COLO829 (cell line): ENCODE data around the gene LBP.
"Not testable (repeated sequence)": the region's sequence is repeated elsewhere in the genome, so short reads cannot be mapped to it uniquely, and the experiment has no call there.

Experiments used
- DNase-seq: peaks from one replicate; pipeline ENCODE4 v3.0.0; 2012; ENCODE audit warnings: low spot score

The LBP gene

DNA sequence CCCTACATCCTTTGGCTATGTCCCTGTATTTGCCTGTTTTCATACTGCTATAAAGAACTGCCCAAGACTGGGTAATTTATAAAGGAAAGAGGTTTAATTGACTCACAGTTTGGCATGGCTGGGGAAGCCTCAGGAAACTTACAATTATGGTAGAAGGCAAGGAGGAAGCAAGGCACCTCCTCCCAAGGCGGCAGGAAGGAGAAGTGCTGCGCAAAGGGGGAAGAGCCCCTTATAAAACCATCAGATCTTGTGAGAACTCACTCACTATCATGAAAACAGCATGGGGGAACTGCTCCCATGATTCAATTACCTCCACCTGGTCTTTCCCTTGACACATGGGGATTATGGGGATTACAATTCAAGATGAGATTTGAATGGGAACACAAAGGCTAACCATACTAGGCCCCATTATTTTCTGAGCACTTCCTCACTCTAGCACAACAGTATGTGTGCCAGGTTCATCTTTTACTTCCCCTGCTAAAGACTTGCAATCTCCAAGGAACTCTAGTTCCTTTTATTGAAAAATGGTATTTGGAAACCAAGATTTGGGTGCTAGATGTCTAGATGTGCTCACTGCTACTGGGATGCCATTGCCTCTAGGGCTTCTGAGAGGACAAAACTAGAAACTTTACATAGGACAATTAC lies 49.6 kb downstream of the LBP start:
- DNase-seq: not testable (repeated sequence)

DNA sequence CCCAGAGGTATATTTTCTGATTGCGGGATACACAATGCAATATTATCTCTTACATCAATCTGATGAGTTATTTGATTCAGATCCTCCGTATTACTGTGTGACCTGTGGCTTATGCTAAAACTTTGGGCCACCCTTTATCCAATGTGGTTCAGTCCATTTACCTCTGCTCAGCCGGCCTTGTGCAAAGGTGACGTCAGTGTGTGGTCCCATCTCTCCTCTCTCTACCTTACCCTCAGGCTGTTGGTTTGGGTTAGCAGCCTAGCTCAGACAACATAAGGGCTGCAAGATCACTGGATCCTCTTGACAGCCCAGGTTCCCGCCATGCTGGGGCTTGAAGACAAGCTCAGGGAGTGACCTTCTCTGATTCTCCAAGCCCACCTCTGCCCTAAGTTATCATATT lies 55.8 kb downstream of the LBP start:
- DNase-seq: no peak

DNA sequence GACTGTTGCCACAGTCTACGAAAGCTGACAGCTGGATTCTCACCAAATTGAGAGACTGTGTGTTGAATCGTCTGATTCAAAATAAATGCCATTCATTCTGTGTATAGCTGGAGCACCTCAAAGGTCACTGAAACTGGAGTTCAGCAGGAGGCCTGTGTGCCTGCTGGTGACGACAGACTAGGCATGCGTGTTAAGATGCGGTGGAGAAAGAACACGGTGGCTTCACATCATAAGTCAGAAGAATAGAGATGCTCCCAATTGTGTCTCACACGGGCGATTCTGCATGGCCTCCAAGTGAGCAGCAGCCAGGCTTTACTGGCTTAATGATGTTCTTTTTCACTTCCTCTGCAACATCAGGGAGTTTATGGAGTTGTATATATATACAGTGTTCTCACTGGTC lies 56.5 kb downstream of the LBP start:
- no peak for DNase-seq

DNA sequence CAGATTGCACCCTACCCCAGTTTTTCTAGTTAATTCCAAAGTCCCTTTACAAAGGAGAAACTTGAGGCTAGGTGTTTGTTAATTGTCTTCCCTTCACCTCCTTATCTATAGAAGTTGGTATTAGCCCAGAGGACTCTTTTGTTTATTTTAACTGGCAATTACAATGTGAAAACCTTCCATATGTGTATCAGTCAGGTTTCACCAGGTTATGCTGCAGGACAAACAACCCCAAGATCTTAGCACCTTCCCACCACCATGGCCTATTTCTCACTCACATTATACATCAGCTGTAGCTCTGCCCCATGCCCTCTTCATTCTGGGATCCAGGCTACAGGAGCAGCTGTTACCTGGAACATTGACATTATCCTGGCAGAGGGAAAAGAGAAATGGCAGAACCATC lies 57.7 kb downstream of the LBP start:
- no peak for DNase-seq

DNA sequence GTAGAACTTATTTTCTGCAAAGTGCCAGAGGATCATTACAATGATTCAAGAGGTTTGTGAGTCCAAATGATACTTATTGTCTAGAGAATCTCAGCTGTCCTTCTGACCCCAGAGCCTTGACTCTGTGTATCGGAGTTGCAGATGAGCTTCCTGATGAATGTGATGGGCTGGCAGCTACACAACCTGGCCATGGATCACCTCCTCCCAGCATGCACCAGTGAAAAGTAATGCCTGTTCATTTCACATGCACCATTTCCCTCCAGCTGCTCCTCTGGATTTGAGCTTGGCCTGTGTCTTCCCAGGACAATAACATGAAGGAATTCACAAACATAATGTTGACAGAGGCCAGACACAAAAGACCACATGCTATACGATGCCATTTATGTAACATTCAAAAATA lies 58.9 kb downstream of the LBP start:
- DNase-seq: no peak

DNA sequence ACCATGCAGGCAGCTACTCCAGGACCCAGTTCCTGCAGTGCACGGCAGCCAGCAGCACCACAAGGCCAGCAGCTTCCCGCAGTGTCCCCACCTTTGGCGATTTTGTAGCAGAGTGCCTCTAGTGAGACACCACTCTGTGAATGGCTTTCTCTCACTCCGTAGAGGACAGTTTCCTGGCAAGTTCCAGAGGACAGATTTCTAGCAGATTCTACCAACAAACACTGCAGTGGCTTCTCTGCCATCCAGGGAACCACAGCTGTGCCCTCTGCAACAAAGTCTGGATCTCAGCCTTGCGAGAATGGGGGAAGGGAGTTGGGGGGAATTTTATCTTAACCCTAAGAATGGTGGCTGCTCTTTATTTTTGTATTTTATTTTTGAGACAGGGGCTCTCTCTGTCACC lies 60.2 kb downstream of the LBP start:
- no peak for DNase-seq

DNA sequence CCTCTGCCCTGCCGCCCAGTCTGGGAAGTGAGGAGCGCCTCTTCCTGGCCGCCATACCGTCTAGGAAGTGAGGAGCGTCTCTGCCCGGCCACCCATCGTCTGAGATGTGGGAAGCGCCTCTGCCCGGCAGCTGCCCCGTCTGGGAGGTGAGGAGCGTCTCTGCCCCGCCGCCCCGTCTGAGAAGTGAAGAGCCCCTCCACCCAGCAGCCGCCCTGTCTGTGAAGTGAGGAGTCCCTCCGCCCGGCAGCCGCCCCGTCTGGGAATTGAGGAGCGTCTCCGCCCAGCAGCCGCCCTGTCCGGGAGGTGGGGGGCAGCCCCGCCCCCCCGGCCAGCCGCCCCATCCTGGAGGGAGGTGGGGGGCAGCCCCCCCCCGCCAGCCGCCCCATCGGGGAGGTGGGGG lies 61.0 kb downstream of the LBP start:
- no peak for DNase-seq

DNA sequence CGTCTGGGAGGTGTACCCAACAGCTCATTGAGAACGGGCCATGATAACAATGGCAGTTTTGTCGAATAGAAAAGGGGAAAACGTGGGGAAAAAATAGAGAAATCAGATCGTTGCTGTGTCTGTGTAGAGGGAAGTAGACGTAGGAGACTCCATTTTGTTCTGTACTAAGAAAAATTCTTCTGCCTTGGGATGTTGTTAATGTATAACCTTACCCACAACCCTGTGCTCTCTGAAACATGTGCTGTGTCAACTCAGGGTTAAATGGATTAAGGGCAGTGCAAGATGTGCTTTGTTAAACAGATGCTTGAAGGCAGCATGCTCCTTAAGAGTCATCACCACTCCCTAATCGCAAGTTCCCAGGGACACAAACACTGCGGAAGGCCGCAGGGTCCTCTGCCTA lies 61.5 kb downstream of the LBP start:
- DNase-seq: not testable (repeated sequence)

DNA sequence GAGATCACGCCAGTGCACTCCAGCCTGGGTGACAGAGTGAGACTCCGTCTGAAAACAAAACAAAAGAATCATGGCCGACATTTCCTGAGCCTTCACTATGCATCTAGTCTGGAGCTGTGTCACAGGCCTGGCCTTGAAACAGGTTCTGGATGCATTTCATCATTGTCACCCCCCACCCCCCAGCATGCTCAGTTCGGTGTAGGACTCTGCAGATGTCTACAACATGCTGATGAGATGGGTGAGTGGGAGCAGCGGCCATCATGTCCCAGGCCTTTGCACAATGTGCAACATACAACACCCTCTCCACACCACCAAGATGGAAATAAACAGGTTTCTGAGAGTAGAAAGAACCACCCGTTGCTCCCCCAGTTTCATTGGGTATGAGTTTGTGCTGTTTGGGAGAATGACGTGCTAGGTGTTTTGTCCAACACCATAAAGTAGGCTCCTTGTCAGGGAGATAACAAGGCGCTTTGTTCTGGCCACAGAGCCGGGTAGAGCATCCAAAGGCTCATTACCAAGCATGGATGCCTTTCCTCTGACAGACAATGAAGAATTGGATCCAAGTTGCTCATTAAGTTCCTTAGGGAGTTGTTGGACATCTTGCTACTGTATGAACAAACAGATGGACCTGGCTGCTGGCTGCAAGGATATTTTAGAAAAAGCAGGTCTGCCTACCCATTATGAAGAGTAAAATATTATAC lies 66.7 kb downstream of the LBP start:
- no peak for DNase-seq

DNA sequence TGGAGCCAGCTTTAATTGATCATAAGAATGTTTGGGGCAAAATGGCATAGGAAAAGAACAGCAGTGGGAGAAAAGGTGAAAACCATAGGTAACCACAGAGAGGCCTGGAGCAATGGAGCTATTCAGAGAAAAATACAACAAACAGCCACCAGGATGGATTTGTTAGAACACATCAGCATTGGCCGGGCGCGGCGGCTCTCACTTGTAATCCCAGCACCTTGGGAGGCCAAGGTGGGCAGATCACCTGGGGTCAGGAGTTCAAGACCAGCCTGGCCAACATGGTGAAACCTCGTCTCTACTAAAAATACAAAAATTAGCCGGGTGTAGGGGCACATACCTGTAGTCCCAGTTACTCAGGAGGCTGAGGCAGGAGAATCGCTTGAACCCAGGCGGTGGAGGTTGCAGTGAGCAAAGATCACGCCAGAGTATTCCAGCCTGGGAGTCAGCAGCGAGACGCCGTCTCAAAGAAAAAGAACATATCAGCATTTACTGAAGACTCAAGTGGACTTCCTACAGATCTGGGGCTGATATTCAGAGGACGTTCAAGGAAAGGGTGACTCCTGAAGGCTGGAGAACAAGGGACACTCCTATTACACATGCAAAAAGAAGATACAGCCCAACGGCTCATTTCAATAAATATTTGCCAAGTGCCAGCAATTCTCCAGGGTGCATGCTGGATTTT lies 68.6 kb downstream of the LBP start:
- no peak for DNase-seq

DNA sequence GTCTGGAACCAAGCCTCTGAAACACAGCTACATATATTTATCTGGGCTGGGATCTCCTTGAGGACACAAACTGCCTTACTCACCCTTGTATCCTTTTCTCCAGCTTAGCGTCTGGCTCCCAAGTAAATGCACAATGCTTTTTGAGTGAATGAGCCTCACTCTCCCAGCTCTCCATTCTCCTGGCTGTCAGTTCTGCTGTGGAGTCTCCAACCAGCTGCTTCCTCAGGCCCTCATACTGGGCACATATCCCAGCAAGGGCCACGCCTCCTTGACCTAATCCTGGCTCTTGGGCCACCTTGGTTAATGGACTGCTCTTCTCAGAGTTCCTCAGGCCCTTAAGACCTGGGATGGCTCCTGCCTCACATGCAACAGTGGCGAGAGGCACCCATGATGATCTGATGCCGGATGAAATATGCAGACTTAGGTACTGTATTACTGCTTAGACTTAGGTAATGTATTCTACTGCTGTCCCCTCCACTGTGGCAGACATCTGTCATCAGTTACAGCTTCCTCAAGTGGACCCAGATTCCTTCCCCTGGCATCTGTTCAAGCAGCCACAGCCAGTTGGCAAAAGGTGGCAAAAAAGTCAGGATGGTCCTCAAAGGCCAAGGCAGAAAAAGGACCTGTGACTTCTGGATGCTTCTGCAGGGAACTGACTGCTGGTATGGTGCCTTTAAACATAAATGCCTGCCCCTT lies 72.4 kb downstream of the LBP start:
- no peak for DNase-seq

DNA sequence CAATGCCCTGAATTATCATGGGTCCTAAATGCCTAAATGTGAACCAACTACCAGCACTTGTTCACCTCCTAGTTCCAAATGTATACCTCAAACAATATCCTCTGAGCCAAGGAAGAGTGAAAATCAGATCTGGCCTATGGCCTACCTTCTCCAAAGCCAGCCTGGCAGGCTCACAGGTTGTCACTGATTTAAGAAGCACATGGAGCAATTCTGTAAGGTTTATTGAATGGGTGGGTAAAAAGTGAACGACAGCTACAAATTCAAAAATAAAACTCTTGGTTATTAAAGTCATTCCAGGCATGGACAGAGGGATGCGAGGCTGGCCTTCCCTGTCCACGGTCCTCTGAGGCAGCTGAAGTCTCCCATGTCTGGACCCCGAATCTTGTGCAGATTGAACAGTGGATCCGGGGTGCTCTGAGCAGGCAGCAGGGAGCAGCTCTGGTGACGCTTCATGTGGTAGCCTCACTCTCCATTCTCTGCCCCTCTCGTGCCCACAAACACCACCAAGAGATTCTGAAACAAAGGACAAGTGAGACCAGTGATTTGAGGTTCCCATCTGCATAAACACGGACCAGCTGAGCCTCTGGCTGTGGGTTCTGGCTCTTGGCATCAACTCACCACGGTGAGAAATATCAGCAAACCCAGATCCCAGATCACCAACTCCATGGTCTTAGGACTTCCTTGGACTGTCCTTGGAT lies 74.3 kb downstream of the LBP start:
- no peak for DNase-seq

DNA sequence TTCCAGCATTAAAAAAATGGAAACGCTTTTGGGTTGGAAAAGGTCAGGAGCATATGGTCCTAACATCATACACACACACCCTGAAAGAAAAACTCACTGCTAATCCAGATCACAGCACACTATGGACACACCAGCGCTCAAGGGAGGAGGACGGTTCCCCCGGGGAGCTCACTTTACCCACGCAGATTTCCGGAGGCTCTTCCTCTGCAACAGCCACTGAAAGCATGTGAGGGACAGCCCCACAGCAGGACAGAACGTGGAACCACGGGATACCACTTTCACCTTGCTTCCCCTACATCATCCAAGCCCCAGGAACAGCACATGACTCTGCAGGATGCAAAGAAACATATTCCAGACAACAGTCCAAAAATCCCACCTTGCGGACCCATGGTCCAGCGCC lies 75.6 kb downstream of the LBP start:
- no peak for DNase-seq

DNA sequence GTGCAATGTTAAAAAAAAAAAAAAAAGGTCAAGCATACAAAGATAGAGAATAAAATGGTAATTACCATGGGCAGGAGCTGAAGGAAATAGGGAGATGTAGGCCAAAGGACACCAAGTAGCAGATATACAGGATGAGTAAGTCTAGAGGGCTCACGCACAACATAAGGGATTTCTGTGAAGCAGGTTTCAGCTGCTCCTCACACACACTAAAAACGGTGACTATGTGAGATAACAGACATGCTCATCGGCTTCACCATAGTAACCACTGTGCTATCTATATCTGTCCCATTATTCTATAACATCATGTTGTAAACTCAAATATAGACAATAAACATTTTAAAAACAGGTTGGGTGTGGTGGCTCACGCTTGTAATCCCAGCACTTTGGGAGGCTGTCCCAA lies 77.3 kb downstream of the LBP start:
- DNase-seq: no peak

DNA sequence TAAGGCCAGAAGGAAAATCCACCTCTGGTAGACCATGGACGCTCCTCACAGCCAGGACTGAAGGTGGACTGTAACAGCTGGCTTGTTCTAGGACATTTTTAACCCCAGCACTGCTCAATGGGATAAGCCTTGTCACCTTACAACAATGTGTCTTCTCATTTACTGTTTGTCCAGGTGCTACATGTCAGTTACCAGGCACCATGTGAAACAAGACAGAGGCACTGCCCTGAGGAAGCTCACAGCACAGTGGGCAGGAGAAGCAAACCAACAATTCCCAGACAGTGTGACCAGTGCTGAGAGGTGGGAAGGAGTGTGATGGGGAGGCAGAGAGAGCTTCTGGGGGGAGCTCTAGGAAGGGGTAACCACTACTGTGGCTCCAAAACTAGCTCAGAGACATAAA lies 78.1 kb downstream of the LBP start:
- DNase-seq: no peak

DNA sequence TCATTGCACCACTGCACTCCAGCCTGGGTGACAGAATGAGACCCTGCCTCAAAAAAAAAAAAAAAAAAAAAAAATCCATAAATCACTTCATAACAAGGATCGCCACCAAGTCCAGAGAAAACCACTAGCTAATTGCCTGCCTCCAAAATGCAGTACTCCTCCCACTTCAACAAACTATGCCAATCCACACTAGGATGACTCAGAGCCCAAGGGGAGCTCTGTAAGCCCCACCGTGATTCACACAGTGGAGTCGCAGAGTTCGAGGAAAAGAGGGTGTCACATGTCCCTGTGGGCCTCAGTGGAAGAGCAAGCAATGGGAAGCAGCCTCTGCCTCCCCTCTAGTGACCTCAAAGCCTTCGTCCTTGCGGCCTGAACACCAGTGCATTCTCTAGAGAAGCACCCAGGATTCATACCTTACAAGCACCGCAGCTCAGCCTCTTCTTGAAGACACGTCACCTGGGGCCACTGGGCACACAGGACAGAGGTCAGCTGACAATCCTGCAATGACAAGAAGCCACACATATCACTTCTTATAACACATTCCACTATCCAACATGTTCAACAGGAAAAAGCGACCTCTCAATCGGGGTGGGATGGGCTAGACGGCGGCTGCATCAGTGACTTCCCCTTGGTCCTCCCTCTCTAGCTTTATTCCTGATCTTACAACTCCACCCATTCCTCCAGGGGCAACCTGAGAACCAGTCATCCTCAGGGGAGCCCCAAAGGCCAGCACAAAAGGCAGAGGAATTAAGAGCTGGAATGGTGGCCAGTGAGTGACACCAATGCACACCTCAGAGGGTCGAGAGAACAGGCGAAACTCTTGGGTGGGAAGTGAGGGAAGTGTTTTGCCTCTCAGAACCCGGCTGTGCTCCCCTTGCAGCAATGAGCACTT lies 80.0 kb downstream of the LBP start:
- DNase-seq: peak; percentile 94
